Transverse colon (tissue), 3 donors: ENCODE data around the gene ABCC1.

Source experiments
- EP300 ChIP-seq: sonication (generic); formaldehyde crosslinking; IDR thresholded peaks from one replicate; pipeline ENCODE4 v1.6.1; 2017; ENCODE audit warnings: antibody characterized with exemption, low read depth
- POLR2A ChIP-seq: fragments of 450-650 bp; IDR thresholded peaks from one replicate; pipeline ENCODE4 v1.6.1; 2016; ENCODE audit warnings: antibody characterized with exemption, mild to moderate bottlenecking, moderate library complexity
- TF ChIP-seq, protein P1 (sequence below), 5 experiments: fragments of 200-600 bp in 3 of 5; fragments of 450-650 bp in 2 of 5; sonication (generic) in 3 of 5; IDR thresholded peaks; 1 replicate in 2 of 5; 2 replicates in 3 of 5; pipeline ENCODE4 v1.5.1; 2016 to 2017; ENCODE audit warnings: antibody characterized with exemption in 5 of 5, inconsistent platforms in 3 of 5, mild to moderate bottlenecking in 2 of 5, moderate library complexity in 1 of 5

DNA sequence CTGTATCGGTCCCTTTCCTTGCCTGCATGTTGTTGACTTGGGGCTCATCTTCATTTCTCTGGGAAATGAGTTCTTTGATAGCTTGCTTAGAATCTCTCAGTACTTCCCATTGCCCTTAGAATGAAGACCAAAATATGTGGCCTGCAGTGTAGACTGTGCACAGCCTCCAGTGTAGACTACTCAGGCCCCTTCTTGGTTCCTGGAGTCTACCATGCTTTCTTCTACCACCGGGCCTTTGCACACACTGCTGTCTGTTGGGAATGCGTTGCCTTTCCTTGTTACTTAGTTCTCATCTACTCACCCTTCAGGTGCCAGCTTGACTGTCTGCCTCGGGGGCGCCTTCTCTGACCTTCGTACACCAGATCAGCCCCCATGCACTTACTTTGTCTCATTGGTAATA lies 82.0 kb downstream of the ABCC1 start:
- TF ChIP-seq, protein P1, sequence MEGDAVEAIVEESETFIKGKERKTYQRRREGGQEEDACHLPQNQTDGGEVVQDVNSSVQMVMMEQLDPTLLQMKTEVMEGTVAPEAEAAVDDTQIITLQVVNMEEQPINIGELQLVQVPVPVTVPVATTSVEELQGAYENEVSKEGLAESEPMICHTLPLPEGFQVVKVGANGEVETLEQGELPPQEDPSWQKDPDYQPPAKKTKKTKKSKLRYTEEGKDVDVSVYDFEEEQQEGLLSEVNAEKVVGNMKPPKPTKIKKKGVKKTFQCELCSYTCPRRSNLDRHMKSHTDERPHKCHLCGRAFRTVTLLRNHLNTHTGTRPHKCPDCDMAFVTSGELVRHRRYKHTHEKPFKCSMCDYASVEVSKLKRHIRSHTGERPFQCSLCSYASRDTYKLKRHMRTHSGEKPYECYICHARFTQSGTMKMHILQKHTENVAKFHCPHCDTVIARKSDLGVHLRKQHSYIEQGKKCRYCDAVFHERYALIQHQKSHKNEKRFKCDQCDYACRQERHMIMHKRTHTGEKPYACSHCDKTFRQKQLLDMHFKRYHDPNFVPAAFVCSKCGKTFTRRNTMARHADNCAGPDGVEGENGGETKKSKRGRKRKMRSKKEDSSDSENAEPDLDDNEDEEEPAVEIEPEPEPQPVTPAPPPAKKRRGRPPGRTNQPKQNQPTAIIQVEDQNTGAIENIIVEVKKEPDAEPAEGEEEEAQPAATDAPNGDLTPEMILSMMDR (IDR thresholded peaks at IDR 0.05): no peak
- TF ChIP-seq EP300 (no peak), POLR2A (no peak)
